HUES48 (cell line): ENCODE measurements around the gene ZNF564.
"Not testable (repeated sequence)": the region's sequence is repeated elsewhere in the genome, so short reads cannot be mapped to it uniquely, and the experiment has no call there.

Experiments
- H3K27ac ChIP-seq: one replicate; pipeline ENCODE4 v1.7.0; 2013; ENCODE audit warnings: low read depth, low read length, inconsistent platforms
- H3K27me3 ChIP-seq: 2 replicates; pipeline ENCODE4 v1.6.1; 2013; ENCODE audit warnings: mild to moderate bottlenecking, low read length; ENCODE audit not compliant: control insufficient read depth, insufficient read depth
- H3K36me3 ChIP-seq: 2 replicates; pipeline ENCODE4 v1.6.1; 2013; ENCODE audit warnings: low read length; ENCODE audit not compliant: control insufficient read depth, insufficient read depth
- H3K4me1 ChIP-seq: 2 replicates; pipeline ENCODE4 v1.6.1; 2013; ENCODE audit warnings: mild to moderate bottlenecking, low read length; ENCODE audit not compliant: control insufficient read depth, insufficient read depth
- H3K4me3 ChIP-seq: 2 replicates; pipeline ENCODE4 v1.5.1; 2013; ENCODE audit warnings: mild to moderate bottlenecking, low read depth, low read length
- H3K9ac ChIP-seq: 2 replicates; pipeline ENCODE4 v1.6.1; 2013; ENCODE audit warnings: mild to moderate bottlenecking, low read depth, low read length, moderate library complexity
- H3K9me3 ChIP-seq: 2 replicates; pipeline ENCODE4 v1.6.1; 2013; ENCODE audit warnings: low read length; ENCODE audit not compliant: control insufficient read depth, insufficient read depth

The ZNF564 gene

DNA sequence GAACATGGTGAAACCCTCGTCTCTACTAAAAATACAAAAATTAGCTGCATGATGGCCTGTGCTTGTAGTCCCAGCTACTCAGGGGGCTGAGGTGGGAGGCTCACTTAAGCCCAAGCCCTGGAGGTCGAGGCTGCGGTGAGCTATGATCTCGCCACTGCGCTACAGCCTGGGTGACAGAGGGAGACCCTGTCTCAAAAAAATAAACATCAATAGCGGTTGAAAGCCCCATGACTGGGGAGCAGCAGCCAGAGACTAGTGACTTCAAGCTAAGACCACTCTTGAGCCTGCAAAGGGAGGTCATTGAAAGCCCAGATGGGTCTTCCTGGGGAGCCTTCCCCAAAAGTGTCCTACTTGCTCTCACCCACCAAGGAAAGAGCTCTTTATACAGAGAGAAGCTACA, 54.8 kb downstream of the ZNF564 start:
- H3K4me1 ChIP-seq = peaks cover 3% of the 10 kb centered on the region; the same call in 1 of the 2 replicates
- H3K4me3 ChIP-seq = no peak overlapping the region
- H3K36me3 ChIP-seq = no peaks in the 10 kb centered on the region
- no peaks in the 10 kb centered on the region for H3K9me3 ChIP-seq
- no peaks in the 10 kb centered on the region for H3K27me3 ChIP-seq
- H3K27ac ChIP-seq = no peak overlapping the region
- no peak overlapping the region for H3K9ac ChIP-seq

DNA sequence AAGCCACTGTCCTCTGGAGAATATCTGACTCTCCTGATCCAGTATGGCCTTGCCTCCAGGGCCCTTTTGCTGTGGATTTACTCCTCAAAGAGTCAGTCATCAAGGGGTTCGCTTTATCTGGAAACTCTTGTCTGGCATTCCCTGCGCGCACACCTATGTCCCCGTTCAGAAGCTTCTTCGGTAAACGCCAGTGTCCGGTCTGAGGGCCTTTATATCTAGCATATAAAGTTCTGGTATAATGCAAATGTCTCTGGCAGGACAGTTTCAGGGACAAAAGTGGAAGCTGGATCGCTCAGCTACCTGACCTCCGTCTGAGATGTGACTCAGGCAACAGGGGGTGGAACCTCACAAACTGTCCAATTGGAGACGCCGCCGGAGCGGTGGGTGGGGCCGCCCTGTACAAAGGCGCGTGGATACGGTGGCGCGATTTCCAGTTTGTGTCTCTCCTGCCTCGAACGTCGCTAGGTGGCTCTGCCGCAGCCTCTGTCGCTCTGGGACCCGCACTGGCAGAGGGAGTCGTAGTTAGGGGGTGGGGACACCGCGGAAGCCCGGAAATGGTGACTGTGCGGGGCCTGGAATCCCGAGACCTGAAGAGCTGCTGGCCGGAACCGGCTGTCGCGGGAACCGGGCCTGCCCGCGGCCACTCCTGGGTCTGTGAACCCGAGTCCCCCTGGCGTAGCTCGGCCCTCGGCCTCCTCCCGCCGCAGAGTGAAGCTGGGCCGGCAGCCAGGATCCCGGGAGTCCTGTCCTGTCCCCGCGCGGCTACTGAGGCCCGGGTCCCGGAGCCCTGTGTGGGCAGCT, 56.1 kb downstream of the ZNF564 start:
- Histone ChIP-seq H3K27me3 (no peaks in the 10 kb centered on the region), H3K27ac (peak overlapping the region; percentile 82), H3K9me3 (no peaks in the 10 kb centered on the region), H3K4me3 (peak overlapping the region; percentile 67), H3K4me1 (peaks cover 3% of the 10 kb centered on the region; the same call in 1 of the 2 replicates), H3K9ac (peak overlapping the region; percentile 70), H3K36me3 (no peaks in the 10 kb centered on the region)

DNA sequence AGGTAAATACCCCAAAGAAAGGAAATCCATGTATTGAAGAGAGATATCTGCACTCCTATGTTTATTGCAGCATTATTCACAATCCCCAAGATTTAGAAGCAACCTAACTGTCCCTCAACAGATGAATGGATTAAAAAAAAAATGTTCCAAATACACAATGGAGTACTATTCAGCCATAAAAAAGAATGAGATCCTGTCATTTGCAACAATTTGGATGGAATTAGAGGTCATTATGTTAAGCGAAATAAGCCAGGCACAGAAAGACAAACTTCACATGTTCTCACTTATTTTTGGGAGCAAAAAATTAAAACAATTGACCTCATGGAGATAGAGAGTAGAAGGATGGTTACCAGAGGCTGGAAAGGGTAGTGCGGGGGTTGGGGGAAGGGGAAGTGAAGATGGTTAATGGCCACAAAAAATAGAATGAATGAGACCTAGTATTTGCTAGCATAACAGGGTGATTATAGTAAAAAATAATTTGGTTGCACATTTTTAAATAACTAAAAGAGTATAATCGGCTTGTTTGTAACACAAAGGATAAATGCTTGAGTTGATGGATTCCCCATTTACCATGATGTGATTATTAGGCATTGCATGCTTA, 56.9 kb downstream of the ZNF564 start:
- no peaks in the 10 kb centered on the region for H3K27me3 ChIP-seq
- H3K9ac ChIP-seq = no peak overlapping the region
- H3K27ac ChIP-seq = no peak overlapping the region
- peaks cover 3% of the 10 kb centered on the region; the same call in 1 of the 2 replicates for H3K4me1 ChIP-seq
- H3K36me3 ChIP-seq = no peaks in the 10 kb centered on the region
- no peaks in the 10 kb centered on the region for H3K9me3 ChIP-seq
- peak overlapping the region; percentile 67 for H3K4me3 ChIP-seq

DNA sequence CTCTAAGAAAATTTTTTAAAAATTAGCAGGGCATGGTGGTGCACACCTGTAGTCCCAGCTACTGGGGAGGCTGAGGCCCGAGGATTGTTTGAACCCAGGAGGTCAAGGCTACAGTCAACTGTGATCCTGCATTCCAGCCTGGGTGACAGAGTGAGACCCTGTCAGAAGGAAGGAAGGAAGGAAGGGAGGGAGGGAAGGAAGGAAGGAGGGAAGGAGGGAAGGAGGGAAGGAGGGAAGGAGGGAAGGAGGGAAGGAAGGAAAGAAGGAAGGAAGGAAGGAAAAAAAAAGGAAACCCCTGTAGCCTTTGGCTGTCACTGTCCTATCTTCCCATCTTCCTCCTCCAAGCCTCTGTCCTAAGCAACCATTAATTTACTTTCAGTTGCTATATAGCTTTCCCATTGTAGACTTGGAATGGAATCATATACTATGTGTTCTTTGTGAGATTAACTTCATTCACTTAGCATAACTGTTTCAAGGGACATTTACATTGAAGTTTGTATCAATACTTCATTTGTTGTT, 65.0 kb downstream of the ZNF564 start:
- not testable (repeated sequence) for H3K9me3 ChIP-seq, H3K27ac ChIP-seq, H3K27me3 ChIP-seq, H3K4me1 ChIP-seq, H3K9ac ChIP-seq, H3K36me3 ChIP-seq, H3K4me3 ChIP-seq

DNA sequence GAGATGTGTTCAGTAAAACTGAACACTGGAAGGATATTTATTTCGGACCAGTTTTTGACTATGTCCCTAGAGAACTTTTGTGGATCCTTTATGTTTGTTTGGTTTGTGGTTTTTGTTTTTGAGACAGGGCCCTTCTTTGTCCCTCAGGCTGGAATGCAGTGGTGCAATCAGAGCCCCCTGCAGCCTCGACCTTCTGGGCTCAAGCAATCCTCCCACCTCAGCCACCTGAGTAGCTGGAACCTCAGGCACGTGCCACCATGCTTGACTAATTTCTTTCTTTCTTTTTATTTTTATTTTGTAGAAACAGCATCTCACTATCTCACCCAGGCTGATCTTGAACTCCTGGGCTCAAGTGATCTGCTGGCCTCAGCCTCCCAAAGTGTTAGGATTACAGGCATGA, 65.7 kb downstream of the ZNF564 start:
- Histone ChIP-seq H3K4me1 (peaks cover 6% of the 10 kb centered on the region), H3K27me3 (no peaks in the 10 kb centered on the region; the same call in 1 of the 2 replicates), H3K9me3 (no peaks in the 10 kb centered on the region), H3K27ac (no peak overlapping the region), H3K9ac (no peak overlapping the region), H3K36me3 (no peaks in the 10 kb centered on the region), H3K4me3 (no peak overlapping the region)

DNA sequence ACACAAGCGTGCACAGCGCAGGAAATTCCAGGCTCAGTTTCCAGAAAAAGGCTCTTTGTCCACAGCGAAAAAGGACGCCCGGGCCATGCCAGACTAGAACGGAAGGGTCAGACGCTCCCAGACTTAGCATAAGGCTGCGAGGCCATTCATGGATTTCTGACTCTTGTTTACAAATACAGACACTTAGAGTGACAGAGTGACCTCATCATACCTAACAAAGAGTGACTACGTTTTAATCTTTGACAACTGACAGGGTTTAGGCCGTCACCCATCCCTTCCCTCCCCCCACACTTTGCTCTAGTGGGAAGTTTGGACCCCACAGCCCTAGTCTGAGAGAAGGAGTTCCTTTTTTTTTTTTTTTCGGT, 66.2 kb downstream of the ZNF564 start:
- H3K27me3 ChIP-seq = no peaks in the 10 kb centered on the region; the same call in 1 of the 2 replicates
- H3K9me3 ChIP-seq = no peaks in the 10 kb centered on the region
- peaks cover 6% of the 10 kb centered on the region for H3K4me1 ChIP-seq
- peak overlapping the region; percentile 69 for H3K27ac ChIP-seq
- H3K36me3 ChIP-seq = no peaks in the 10 kb centered on the region
- H3K9ac ChIP-seq = peak overlapping the region; percentile 6; the same call in 1 of the 2 replicates
- H3K4me3 ChIP-seq = peak overlapping the region; percentile 84

DNA sequence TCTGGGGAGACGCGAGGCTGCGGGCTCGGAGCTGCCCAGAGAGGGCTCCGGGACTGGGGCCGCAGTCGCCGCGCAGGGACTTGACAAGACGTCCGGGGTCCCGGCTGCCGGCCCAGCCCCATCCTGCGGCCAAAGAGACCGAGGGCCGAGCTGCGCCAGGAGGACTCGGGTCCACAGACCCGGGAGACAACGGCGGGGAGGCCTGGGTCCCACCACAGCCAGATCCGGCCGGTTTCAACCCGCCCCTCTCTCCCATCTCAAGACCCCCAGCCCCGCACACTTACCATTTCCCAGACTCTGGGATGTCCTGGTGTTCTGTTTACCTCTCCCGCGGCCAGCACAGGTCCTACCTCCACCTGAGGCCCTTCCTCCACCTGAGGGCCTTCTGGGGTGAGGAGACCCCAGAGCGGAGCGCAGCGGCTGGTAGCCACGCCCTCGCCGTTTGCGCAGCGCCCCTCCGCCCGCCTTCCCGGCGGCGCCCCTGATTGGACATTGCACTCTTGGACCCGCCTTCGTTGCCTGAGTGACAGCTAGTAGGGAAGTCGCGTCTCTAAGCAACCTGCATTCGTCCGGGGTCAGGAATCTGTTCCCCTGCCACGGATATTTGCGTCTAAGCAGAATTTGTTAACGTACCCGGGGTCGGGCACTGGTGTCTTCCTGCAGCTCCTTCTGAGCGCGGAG, 66.8 kb downstream of the ZNF564 start, which contains the start of gene ZNF709:
Gene ZNF709 (minus strand): TSS at position 446 of the 681 bp plus-strand sequence. CDS start 159 bp downstream, at position 287.
- peak within 1 kb of the TSS; percentile 63; the same call in 1 of the 2 replicates for H3K9ac ChIP-seq
- H3K9me3 ChIP-seq = no peaks in the 10 kb centered on the region
- H3K27me3 ChIP-seq = no peaks in the 10 kb centered on the region; the same call in 1 of the 2 replicates
- H3K4me1 ChIP-seq = peaks cover 6% of the 10 kb centered on the region
- peak within 1 kb of the TSS; percentile 84 for H3K4me3 ChIP-seq
- peak within 1 kb of the TSS; percentile 69 for H3K27ac ChIP-seq
- H3K36me3 ChIP-seq = no peaks in the 10 kb centered on the region

DNA sequence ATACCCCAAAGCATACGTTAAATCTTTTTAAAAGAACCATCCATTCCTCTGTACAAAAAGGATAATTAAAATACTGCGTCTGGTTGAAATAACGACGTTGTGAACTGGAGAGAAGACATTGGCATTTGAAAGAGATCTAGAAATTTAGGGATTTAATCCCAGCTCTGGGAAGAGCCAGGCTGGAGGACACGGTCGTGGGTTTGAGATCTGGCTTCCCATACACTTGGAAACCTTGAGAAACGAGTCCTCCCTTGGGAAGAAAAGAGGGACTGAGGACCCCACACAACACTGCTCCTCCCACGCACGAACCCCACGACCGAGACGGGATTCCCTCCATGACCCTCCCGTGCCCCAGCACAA, 67.3 kb downstream of the ZNF564 start:
- peaks cover 6% of the 10 kb centered on the region for H3K4me1 ChIP-seq
- H3K9ac ChIP-seq = peak overlapping the region; percentile 63; the same call in 1 of the 2 replicates
- H3K27ac ChIP-seq = peak overlapping the region; percentile 69

DNA sequence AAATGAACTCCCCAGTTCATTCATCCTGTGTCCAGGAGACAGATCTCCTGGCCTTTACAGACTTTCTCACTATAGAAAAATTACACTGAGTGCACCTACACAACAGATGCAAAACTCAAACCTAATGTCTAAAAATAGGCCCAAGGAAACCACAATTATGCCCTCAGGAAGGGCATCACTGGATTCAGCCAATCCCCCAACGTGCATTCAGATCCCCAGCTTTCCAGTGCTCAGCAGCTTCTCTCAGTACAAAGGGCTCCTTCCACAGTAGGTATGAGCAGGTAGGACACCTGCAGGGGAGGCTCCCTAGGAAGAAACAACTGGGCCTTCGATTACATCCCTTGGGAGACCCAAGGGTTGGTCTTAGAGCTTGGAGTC, 68.8 kb downstream of the ZNF564 start:
- no peak overlapping the region for H3K9ac ChIP-seq
- H3K4me3 ChIP-seq = no peak overlapping the region
- peaks cover 6% of the 10 kb centered on the region for H3K4me1 ChIP-seq
- H3K36me3 ChIP-seq = no peaks in the 10 kb centered on the region
- no peaks in the 10 kb centered on the region for H3K9me3 ChIP-seq
- H3K27me3 ChIP-seq = no peaks in the 10 kb centered on the region; the same call in 1 of the 2 replicates
- no peak overlapping the region for H3K27ac ChIP-seq

More for the DNA sequence above, 67.3 kb downstream of the ZNF564 start:
- no peaks in the 10 kb centered on the region for H3K36me3 ChIP-seq
- no peaks in the 10 kb centered on the region; the same call in 1 of the 2 replicates for H3K27me3 ChIP-seq
- peak overlapping the region; percentile 84 for H3K4me3 ChIP-seq
- H3K9me3 ChIP-seq = no peaks in the 10 kb centered on the region

DNA sequence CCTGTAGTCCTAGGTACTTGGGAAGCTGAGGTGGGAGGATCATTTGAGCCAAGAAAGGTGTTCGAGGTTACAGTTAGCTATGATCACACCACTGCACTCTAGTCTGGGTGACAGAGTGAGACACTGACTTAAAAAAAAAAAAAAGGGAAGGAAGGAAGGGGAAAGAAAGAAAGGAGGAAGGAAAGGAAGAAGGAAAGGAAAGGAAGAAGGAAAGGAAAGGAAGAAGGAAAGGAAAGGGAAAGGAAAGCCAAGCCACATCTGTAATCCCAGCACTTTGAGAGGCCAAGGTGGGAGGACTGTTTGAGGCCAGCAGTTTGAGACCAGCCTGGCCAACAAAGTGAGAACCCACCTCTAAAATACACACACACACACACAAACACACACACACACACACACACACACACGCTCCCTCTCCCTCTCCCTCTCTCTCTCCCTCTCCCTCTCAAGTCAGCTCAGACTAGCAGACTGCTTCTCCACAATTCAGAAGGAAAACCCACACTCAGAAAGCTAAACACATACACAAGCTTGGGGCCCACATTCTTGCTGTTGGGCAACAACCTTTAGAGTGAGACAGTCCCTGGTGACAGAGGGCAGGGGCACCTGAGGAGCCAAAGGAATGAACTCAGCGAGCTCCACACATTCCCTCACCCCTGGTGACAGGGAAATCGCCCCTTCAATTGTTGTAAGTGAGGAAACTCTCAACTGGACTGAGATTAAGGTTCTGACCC, 69.3 kb downstream of the ZNF564 start:
- H3K36me3 ChIP-seq = no peaks in the 10 kb centered on the region
- H3K4me1 ChIP-seq = peaks cover 6% of the 10 kb centered on the region
- no peak overlapping the region for H3K27ac ChIP-seq
- no peaks in the 10 kb centered on the region for H3K9me3 ChIP-seq
- H3K9ac ChIP-seq = no peak overlapping the region
- H3K27me3 ChIP-seq = no peaks in the 10 kb centered on the region; the same call in 1 of the 2 replicates
- H3K4me3 ChIP-seq = no peak overlapping the region
